GM12892 (cell line): ENCODE data around the gene FGF3.

Experiments
- DNase-seq: peaks from one replicate; pipeline ENCODE4 v3.0.0; 2011; ENCODE audit not compliant: insufficient read length
- FAIRE-seq: peaks from 2 replicates; lab custom pipeline; 2011; peaks lifted over from hg19 to GRCh38; lab: Jason Lieb, UNC
- POLR2A ChIP-seq: IDR thresholded peaks from 2 replicates; pipeline ENCODE4 v1.6.1; 2011; ENCODE audit warnings: low read depth, low read length, control low read depth
- POLR2AphosphoS5 ChIP-seq: IDR thresholded peaks from 2 replicates; pipeline ENCODE4 v1.6.1; 2011; ENCODE audit warnings: low read depth, low read length, control low read depth
- TAF1 ChIP-seq: IDR thresholded peaks from 2 replicates; pipeline ENCODE4 v1.6.1; 2011; ENCODE audit warnings: low read depth, mild to moderate bottlenecking, control low read depth, low read length, borderline replicate concordance

Gene FGF3

GRCh38 chr11:69819541-69820070 is 390 bp upstream of the FGF3 start:
- TF ChIP-seq TAF1 (no peak), POLR2A (no peak), POLR2AphosphoS5 (no peak)
- FAIRE-seq (no peak), DNase-seq (no peak)

- FAIRE-seq, result no peak
- DNase-seq, result no peak
- TF ChIP-seq TAF1, result no peak
- TF ChIP-seq POLR2A, result no peak
- no peak for TF ChIP-seq POLR2AphosphoS5
Measured at GRCh38 chr11:69818231-69818602, 999 bp downstream of the FGF3 start.

GRCh38 chr11:69817265-69818230 is 1.7 kb downstream of the FGF3 start:
- FAIRE-seq (no peak), DNase-seq (no peak)
- no peak for TF ChIP-seq TAF1
- TF ChIP-seq POLR2AphosphoS5, result no peak
- TF ChIP-seq POLR2A, result no peak

GRCh38 chr11:69816671-69817070 is 2.5 kb downstream of the FGF3 start:
- no peak for TF ChIP-seq TAF1
- no peak for TF ChIP-seq POLR2A
- TF ChIP-seq POLR2AphosphoS5, result no peak
- DNase-seq, result no peak
- no peak for FAIRE-seq

- FAIRE-seq (no peak), DNase-seq (no peak)
- TF ChIP-seq TAF1 (no peak), POLR2A (no peak), POLR2AphosphoS5 (no peak)
Measured at GRCh38 chr11:69815973-69816372, 3.2 kb downstream of the FGF3 start.

- TF ChIP-seq POLR2A (no peak), POLR2AphosphoS5 (no peak), TAF1 (no peak)
- DNase-seq (no peak), FAIRE-seq (no peak)
Measured at GRCh38 chr11:69814902-69815301, 4.3 kb downstream of the FGF3 start.

GRCh38 chr11:69814411-69814810 is 4.8 kb downstream of the FGF3 start:
- no peak for FAIRE-seq
- no peak for TF ChIP-seq POLR2A
- TF ChIP-seq POLR2AphosphoS5, result no peak
- TF ChIP-seq TAF1, result no peak
- no peak for DNase-seq

- FAIRE-seq, result no peak
- TF ChIP-seq POLR2AphosphoS5 (no peak), POLR2A (no peak), TAF1 (no peak)
- DNase-seq, result no peak
Measured at GRCh38 chr11:69813839-69814238, 5.4 kb downstream of the FGF3 start.

- no peak for DNase-seq
- FAIRE-seq, result no peak
- TF ChIP-seq POLR2A (no peak), POLR2AphosphoS5 (no peak), TAF1 (no peak)
Measured at GRCh38 chr11:69812946-69813345, 6.3 kb downstream of the FGF3 start.

GRCh38 chr11:69812256-69812655 is 7.0 kb downstream of the FGF3 start:
- TF ChIP-seq POLR2A (no peak), TAF1 (no peak), POLR2AphosphoS5 (no peak)
- no peak for FAIRE-seq
- no peak for DNase-seq

- no peak for TF ChIP-seq TAF1
- no peak for TF ChIP-seq POLR2AphosphoS5
- TF ChIP-seq POLR2A, result no peak
- no peak for FAIRE-seq
- DNase-seq, result no peak
Measured at GRCh38 chr11:69811431-69811830, 7.8 kb downstream of the FGF3 start.

- no peak for DNase-seq
- TF ChIP-seq TAF1 (no peak), POLR2A (no peak), POLR2AphosphoS5 (no peak)
- no peak for FAIRE-seq
Measured at GRCh38 chr11:69810289-69811118, 8.7 kb downstream of the FGF3 start.
